Neuronal stem cell (in vitro differentiated cells): ENCODE measurements around the gene DLX6.

Experiments
- DNase-seq: peaks from one replicate; pipeline ENCODE4 v3.0.0-alpha.2; 2013; ENCODE audit warnings: low spot score
- H2AFZ ChIP-seq: one replicate; pipeline ENCODE4 v1.6.1; 2013; ENCODE audit warnings: mild to moderate bottlenecking, low read length, inconsistent platforms
- H2AK5ac ChIP-seq: 2 replicates; pipeline ENCODE4 v1.6.1; 2013; ENCODE audit warnings: low read depth, mild to moderate bottlenecking, inconsistent platforms, low read length, moderate library complexity, mixed read lengths
- H2BK120ac ChIP-seq: 2 replicates; pipeline ENCODE4 v1.6.1; 2013; ENCODE audit warnings: low read depth, mild to moderate bottlenecking, inconsistent platforms, low read length, moderate library complexity, mixed read lengths
- H2BK12ac ChIP-seq: one replicate; pipeline ENCODE4 v1.6.1; 2013; ENCODE audit warnings: low read length, inconsistent platforms
- H2BK15ac ChIP-seq: 2 replicates; pipeline ENCODE4 v1.6.1; 2013; ENCODE audit warnings: mild to moderate bottlenecking, low read length, inconsistent platforms, mixed read lengths
- H2BK5ac ChIP-seq: one replicate; pipeline ENCODE4 v1.6.1; 2013; ENCODE audit warnings: inconsistent platforms, mild to moderate bottlenecking, low read length, moderate library complexity
- H3K14ac ChIP-seq: one replicate; pipeline ENCODE4 v1.6.1; 2013; ENCODE audit warnings: low read length, inconsistent platforms
- H3K18ac ChIP-seq: 2 replicates; pipeline ENCODE4 v1.6.1; 2013; ENCODE audit warnings: low read length, inconsistent platforms
- H3K23ac ChIP-seq: 2 replicates; pipeline ENCODE4 v1.6.1; 2013; ENCODE audit warnings: low read depth, mild to moderate bottlenecking, mixed read lengths, low read length, inconsistent platforms; ENCODE audit not compliant: poor library complexity
- H3K27ac ChIP-seq: replicated peaks from 3 replicates; pipeline ENCODE4 v1.5.1; 2013; ENCODE audit warnings: low read length, inconsistent platforms
- H3K27me3 ChIP-seq, 3 experiments: 2 replicates each; pipeline ENCODE4 v1.6.1; 2013; ENCODE audit warnings: low read length in 3 of 3, mild to moderate bottlenecking in 2 of 3, inconsistent platforms in 1 of 3, low read depth in 1 of 3, mixed read lengths in 1 of 3, moderate library complexity in 1 of 3; ENCODE audit not compliant: control insufficient read depth in 3 of 3, insufficient read depth in 3 of 3
- H3K36me3 ChIP-seq, 2 donors: replicated peaks in 1 of 2; 2 replicates each; pipeline ENCODE4 v1.6.1; 2013; ENCODE audit warnings: low read length in 2 of 2; ENCODE audit not compliant: control insufficient read depth in 2 of 2, insufficient read depth in 2 of 2
- H3K4ac ChIP-seq: 2 replicates; pipeline ENCODE4 v1.6.1; 2013; ENCODE audit warnings: inconsistent platforms, mild to moderate bottlenecking, low read length, moderate library complexity
- H3K4me1 ChIP-seq, 2 donors: 1 replicate in 1 of 2; 2 replicates in 1 of 2; pipeline ENCODE4 v1.6.1; 2013; ENCODE audit warnings: low read length in 2 of 2, low read depth in 1 of 2; ENCODE audit not compliant: control insufficient read depth in 2 of 2, insufficient read depth in 1 of 2
- H3K4me2 ChIP-seq: one replicate; pipeline ENCODE4 v1.6.1; 2013; ENCODE audit warnings: mild to moderate bottlenecking, low read length, inconsistent platforms; ENCODE audit not compliant: insufficient read depth, poor library complexity, severe bottlenecking
- H3K4me3 ChIP-seq, 2 donors: 2 replicates each; pipeline ENCODE4 v1.5.1; 2013; ENCODE audit warnings: low read length in 2 of 2, mild to moderate bottlenecking in 2 of 2, inconsistent platforms in 1 of 2, moderate library complexity in 1 of 2
- H3K79me1 ChIP-seq: one replicate; pipeline ENCODE4 v1.6.1; 2013; ENCODE audit warnings: low read depth, mild to moderate bottlenecking, inconsistent platforms, low read length, moderate library complexity
- H3K9ac ChIP-seq: one replicate; pipeline ENCODE4 v1.6.1; 2013; ENCODE audit warnings: mild to moderate bottlenecking, low read depth, low read length, inconsistent platforms; ENCODE audit not compliant: poor library complexity
- H3K9me3 ChIP-seq, 2 donors: replicated peaks in 1 of 2; 2 replicates each; pipeline versions ENCODE3 to v1.6.1; 2013; ENCODE audit warnings: low read length in 2 of 2, mild to moderate bottlenecking in 2 of 2, inconsistent platforms in 1 of 2, low read depth in 1 of 2, mixed read lengths in 1 of 2, moderate library complexity in 1 of 2; ENCODE audit not compliant: control insufficient read depth in 2 of 2, insufficient read depth in 1 of 2
- H4K8ac ChIP-seq: one replicate; pipeline ENCODE4 v1.6.1; 2013; ENCODE audit warnings: low read depth, mild to moderate bottlenecking, inconsistent platforms, low read length, moderate library complexity
- H4K91ac ChIP-seq: one replicate; pipeline ENCODE4 v1.6.1; 2013; ENCODE audit warnings: low read length, low read depth, mild to moderate bottlenecking, inconsistent platforms; ENCODE audit not compliant: poor library complexity
- WGBS, 2 donors: extraction: QIAGEN DNeasy Blood & Tissue Kit; methylation state at CpG; one replicate each; pipeline ENCODE4 v1.1.7; 2013; ENCODE audit warnings: missing lambda C conversion rate in 2 of 2, mixed read lengths in 1 of 2; ENCODE audit not compliant: insufficient read length in 2 of 2, insufficient replicate concordance in 1 of 2; ENCODE audit errors: extremely low coverage in 2 of 2; 5-methylcytosine and 5-hydroxymethylcytosine counted together

DLX6 gene

GRCh38 chr7:97011536-97012364 is 6.4 kb downstream of the DLX6 start:
- peaks cover 0 to 3% of the 10 kb centered on the region in 2 donors for H3K9me3 ChIP-seq
- WGBS, 2 donors: no CpG with 5 or more reads among the region's 15 CpGs

GRCh38 chr7:97012365-97013133 is 7.2 kb downstream of the DLX6 start:
- Histone ChIP-seq H4K8ac (no peak overlapping the region), H3K27me3 (peaks cover 30 to 100% (median 94%) of the 10 kb centered on the region in 3 experiments), H3K27ac (no peak overlapping the region), H2BK12ac (no peak overlapping the region), H3K9me3 (peaks cover 0 to 3% of the 10 kb centered on the region in 2 donors), H3K4me3 (no peak overlapping the region), H2BK5ac (no peak overlapping the region), H3K23ac (no peak overlapping the region), H2AFZ (no peak overlapping the region), H3K4me2 (no peak overlapping the region), H2AK5ac (no peak overlapping the region), H2BK120ac (no peak overlapping the region), H3K79me1 (peaks cover 3% of the 10 kb centered on the region), H3K14ac (no peak overlapping the region), H3K4ac (no peak overlapping the region), H3K9ac (no peak overlapping the region), H3K4me1 (peaks cover 0 to 9% of the 10 kb centered on the region in 2 donors), H3K36me3 (no peaks in the 10 kb centered on the region), H2BK15ac (no peak overlapping the region), H4K91ac (no peak overlapping the region), H3K18ac (no peak overlapping the region)
- WGBS, 2 donors: no CpG with 5 or more reads among the region's 21 CpGs
- no peak for DNase-seq

More at GRCh38 chr7:97011536-97012364, 6.4 kb downstream of the DLX6 start:
- Histone ChIP-seq H2BK120ac (no peak overlapping the region), H2BK12ac (no peak overlapping the region), H3K18ac (no peak overlapping the region), H3K4me2 (no peak overlapping the region), H3K27ac (no peak overlapping the region), H2AFZ (no peak overlapping the region), H4K8ac (no peak overlapping the region), H3K23ac (no peak overlapping the region), H4K91ac (no peak overlapping the region), H3K79me1 (no peaks in the 10 kb centered on the region), H3K4me1 (peaks cover 0 to 6% of the 10 kb centered on the region in 2 donors), H3K4me3 (no peak overlapping the region), H3K14ac (no peak overlapping the region), H3K9ac (no peak overlapping the region), H2BK15ac (no peak overlapping the region), H2AK5ac (no peak overlapping the region), H3K36me3 (no peaks in the 10 kb centered on the region), H3K27me3 (peaks cover 31 to 100% (median 94%) of the 10 kb centered on the region in 3 experiments), H3K4ac (no peak overlapping the region), H2BK5ac (no peak overlapping the region)
- no peak for DNase-seq

GRCh38 chr7:97013134-97013844 is 7.9 kb downstream of the DLX6 start:
- H2BK120ac ChIP-seq: no peak overlapping the region
- H2AK5ac ChIP-seq: no peak overlapping the region
- H2AFZ ChIP-seq: no peak overlapping the region
- H3K9ac ChIP-seq: no peak overlapping the region
- H3K4me2 ChIP-seq: no peak overlapping the region
- H3K9me3 ChIP-seq: no peaks in the 10 kb centered on the region
- no peak overlapping the region for H4K91ac ChIP-seq
- H3K14ac ChIP-seq: no peak overlapping the region
- H2BK12ac ChIP-seq: no peak overlapping the region
- no CpG with 5 or more reads among the region's 20 CpGs for WGBS, 2 donors
- no peak overlapping the region for H3K4ac ChIP-seq
- H2BK15ac ChIP-seq: no peak overlapping the region
- H2BK5ac ChIP-seq: no peak overlapping the region
- no peak overlapping the region for H3K27ac ChIP-seq
- H3K27me3 ChIP-seq: peaks cover 34 to 100% (median 94%) of the 10 kb centered on the region in 3 experiments
- no peak overlapping the region for H3K4me3 ChIP-seq
- peaks cover 3% of the 10 kb centered on the region for H3K79me1 ChIP-seq
- H3K4me1 ChIP-seq: peaks cover 0 to 9% of the 10 kb centered on the region in 2 donors
- no peaks in the 10 kb centered on the region for H3K36me3 ChIP-seq
- no peak overlapping the region for H3K23ac ChIP-seq
- H3K18ac ChIP-seq: no peak overlapping the region
- H4K8ac ChIP-seq: no peak overlapping the region
- peak; percentile 21 for DNase-seq

DNA sequence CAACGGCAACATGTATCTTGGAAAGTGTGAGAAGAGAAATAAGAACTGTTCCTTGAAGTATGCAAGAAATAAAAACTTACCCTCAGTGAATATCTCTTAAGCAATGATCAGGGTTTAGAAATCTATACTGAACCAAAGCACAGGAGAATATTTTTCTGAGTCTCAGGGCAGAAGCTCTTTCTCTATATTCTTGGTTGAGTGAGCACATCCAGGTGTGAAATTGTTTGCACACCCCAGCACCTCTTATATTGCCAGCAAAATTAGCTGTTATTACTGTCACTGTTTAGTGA is 8.4 kb downstream of the DLX6 start:
- no peak overlapping the region for H3K9ac ChIP-seq
- no peak overlapping the region for H3K23ac ChIP-seq
- no peak overlapping the region for H4K8ac ChIP-seq
- no peak overlapping the region for H3K4ac ChIP-seq
- no peak overlapping the region for H2AK5ac ChIP-seq
- peaks cover 36 to 100% (median 94%) of the 10 kb centered on the region in 3 experiments for H3K27me3 ChIP-seq
- H3K9me3 ChIP-seq: no peaks in the 10 kb centered on the region
- H3K27ac ChIP-seq: no peak overlapping the region
- no peak overlapping the region for H3K18ac ChIP-seq
- DNase-seq: peak; percentile 6
- no peak overlapping the region for H3K4me3 ChIP-seq
- peaks cover 3% of the 10 kb centered on the region for H3K79me1 ChIP-seq
- no peak overlapping the region for H3K14ac ChIP-seq
- no peak overlapping the region for H3K4me2 ChIP-seq
- H3K36me3 ChIP-seq: no peaks in the 10 kb centered on the region
- H2BK12ac ChIP-seq: no peak overlapping the region
- H3K4me1 ChIP-seq: peaks cover 0 to 10% of the 10 kb centered on the region in 2 donors
- no peak overlapping the region for H2BK120ac ChIP-seq
- no peak overlapping the region for H2AFZ ChIP-seq
- H4K91ac ChIP-seq: no peak overlapping the region
- H2BK5ac ChIP-seq: no peak overlapping the region
- H2BK15ac ChIP-seq: no peak overlapping the region
- WGBS, 2 donors: no CpG with 5 or more reads among the region's 1 CpG
